ENCODE data around the gene SREBF1. TPM values are rescaled to one million over a fixed set of nuclear protein-coding genes. Genes with fewer than 3 reads are reported as not detected.

Gene SREBF1
- total RNA-seq, 1 donor from 2014 or later, result 85.0 TPM

GRCh38 chr17:17765359-17766076, 71.3 kb downstream of the SREBF1 start:
- TF ChIP-seq CTCF (IDR thresholded peaks at IDR 0.05; ENCODE audit: unreplicated experiment), result no peak
- Mint-ChIP-seq H3K9me3 (ENCODE audit: low read depth) (no peaks in the 10 kb centered on the region), H3K4me1 (ENCODE audit: low read depth) (peaks cover 24% of the 10 kb centered on the region), H3K27ac (peak overlapping the region; percentile 80), H3K27me3 (no peaks in the 10 kb centered on the region), H3K36me3 (ENCODE audit: insufficient read depth) (peaks cover 4% of the 10 kb centered on the region), H3K4me3 (ENCODE audit: low read depth) (no peak overlapping the region)
- no peak for DNase-seq (ENCODE audit: low spot score, unreplicated experiment)

- H3K4me1 Mint-ChIP-seq (ENCODE audit: low read depth), result peaks cover 13% of the 10 kb centered on the region
Observed at GRCh38 chr17:17763734-17764133, 73.1 kb downstream of the SREBF1 start.

GRCh38 chr17:17763136-17763535, 73.7 kb downstream of the SREBF1 start:
- Mint-ChIP-seq H3K36me3 (ENCODE audit: insufficient read depth) (peaks cover 4% of the 10 kb centered on the region), H3K27ac (no peak overlapping the region), H3K4me1 (ENCODE audit: low read depth) (peaks cover 16% of the 10 kb centered on the region), H3K4me3 (ENCODE audit: low read depth) (no peak overlapping the region), H3K9me3 (ENCODE audit: low read depth) (no peaks in the 10 kb centered on the region), H3K27me3 (no peaks in the 10 kb centered on the region)
- DNase-seq (ENCODE audit: low spot score, unreplicated experiment), result no peak
- no peak for TF ChIP-seq CTCF (IDR thresholded peaks at IDR 0.05; ENCODE audit: unreplicated experiment)

More at GRCh38 chr17:17763734-17764133, 73.1 kb downstream of the SREBF1 start:
- Mint-ChIP-seq H3K9me3 (ENCODE audit: low read depth) (no peaks in the 10 kb centered on the region), H3K27me3 (no peaks in the 10 kb centered on the region), H3K27ac (peak overlapping the region; percentile 83), H3K4me3 (ENCODE audit: low read depth) (no peak overlapping the region), H3K36me3 (ENCODE audit: insufficient read depth) (peaks cover 4% of the 10 kb centered on the region)
- DNase-seq (ENCODE audit: low spot score, unreplicated experiment), result no peak
- no peak for TF ChIP-seq CTCF (IDR thresholded peaks at IDR 0.05; ENCODE audit: unreplicated experiment)

- Mint-ChIP-seq H3K9me3 (ENCODE audit: low read depth) (no peaks in the 10 kb centered on the region), H3K27me3 (no peaks in the 10 kb centered on the region), H3K4me3 (ENCODE audit: low read depth) (no peak overlapping the region), H3K27ac (no peak overlapping the region), H3K4me1 (ENCODE audit: low read depth) (peaks cover 18% of the 10 kb centered on the region), H3K36me3 (ENCODE audit: insufficient read depth) (peaks cover 6% of the 10 kb centered on the region)
- DNase-seq (ENCODE audit: low spot score, unreplicated experiment), result no peak
- no peak for TF ChIP-seq CTCF (IDR thresholded peaks at IDR 0.05; ENCODE audit: unreplicated experiment)
Observed at GRCh38 chr17:17762744-17763105, 74.1 kb downstream of the SREBF1 start.

Small RNA genes lying within 50 kb of the gene (microRNA-seq; reads per million reads assigned to microRNA genes)
- gene MIR33B (ENCODE audit: borderline number of aligned reads, unreplicated experiment) (189 reads per million, percentile 63 among the genes with 10 or more reads in this experiment), gene MIR6777 (ENCODE audit: borderline number of aligned reads, unreplicated experiment) (1.8 reads per million)

Other genes with a start within 250 kb of the SREBF1 start
- gene PEMT, start 245.3 kb downstream of the SREBF1 start, total RNA-seq, result 61.3 and 67.0 TPM in 2 replicates
- 69.0 and 75.0 TPM in 2 replicates for gene RAI1, start 155.5 kb downstream of the SREBF1 start, total RNA-seq
- 29.4 and 30.5 TPM in 2 replicates for gene TOM1L2, start 135.4 kb upstream of the SREBF1 start, total RNA-seq
- gene DRC3, start 135.9 kb upstream of the SREBF1 start, total RNA-seq, result 13.3 and 15.4 TPM in 2 replicates
- 25.3 and 31.5 TPM in 2 replicates for gene ATPAF2, start 202.2 kb upstream of the SREBF1 start, total RNA-seq
- 10.2 and 12.1 TPM in 2 replicates for gene GID4, start 202.4 kb upstream of the SREBF1 start, total RNA-seq